ENCODE results near the gene BABAM1.

BABAM1 gene

DNA sequence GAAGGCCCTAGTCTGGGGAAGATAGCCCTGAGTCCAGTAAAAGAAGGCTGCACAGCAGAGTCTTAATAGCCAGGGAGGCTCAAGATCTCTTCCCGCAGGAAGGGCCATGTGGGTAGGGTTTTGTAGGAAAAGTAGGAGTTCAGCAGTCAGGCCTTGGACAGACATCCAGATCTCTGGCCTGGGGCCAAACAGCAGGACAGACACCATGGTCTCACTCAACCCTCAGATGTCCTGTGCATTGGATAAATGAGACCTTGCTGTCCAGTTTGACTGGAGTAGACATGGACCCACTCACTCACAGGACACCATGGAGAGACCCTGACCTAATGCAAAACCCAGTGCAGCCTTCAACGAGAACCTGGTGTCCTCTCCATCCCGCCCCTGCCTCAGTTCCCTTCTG lies 37.4 kb upstream of the BABAM1 start:
- no peak overlapping the region for H3K27ac ChIP-seq
- no peak overlapping the region for H3K4me3 ChIP-seq
- TF ChIP-seq, protein P1, sequence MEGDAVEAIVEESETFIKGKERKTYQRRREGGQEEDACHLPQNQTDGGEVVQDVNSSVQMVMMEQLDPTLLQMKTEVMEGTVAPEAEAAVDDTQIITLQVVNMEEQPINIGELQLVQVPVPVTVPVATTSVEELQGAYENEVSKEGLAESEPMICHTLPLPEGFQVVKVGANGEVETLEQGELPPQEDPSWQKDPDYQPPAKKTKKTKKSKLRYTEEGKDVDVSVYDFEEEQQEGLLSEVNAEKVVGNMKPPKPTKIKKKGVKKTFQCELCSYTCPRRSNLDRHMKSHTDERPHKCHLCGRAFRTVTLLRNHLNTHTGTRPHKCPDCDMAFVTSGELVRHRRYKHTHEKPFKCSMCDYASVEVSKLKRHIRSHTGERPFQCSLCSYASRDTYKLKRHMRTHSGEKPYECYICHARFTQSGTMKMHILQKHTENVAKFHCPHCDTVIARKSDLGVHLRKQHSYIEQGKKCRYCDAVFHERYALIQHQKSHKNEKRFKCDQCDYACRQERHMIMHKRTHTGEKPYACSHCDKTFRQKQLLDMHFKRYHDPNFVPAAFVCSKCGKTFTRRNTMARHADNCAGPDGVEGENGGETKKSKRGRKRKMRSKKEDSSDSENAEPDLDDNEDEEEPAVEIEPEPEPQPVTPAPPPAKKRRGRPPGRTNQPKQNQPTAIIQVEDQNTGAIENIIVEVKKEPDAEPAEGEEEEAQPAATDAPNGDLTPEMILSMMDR (IDR thresholded peaks at IDR 0.05) = no peak
- no peak for DNase-seq (ENCODE audit: low spot score)

DNA sequence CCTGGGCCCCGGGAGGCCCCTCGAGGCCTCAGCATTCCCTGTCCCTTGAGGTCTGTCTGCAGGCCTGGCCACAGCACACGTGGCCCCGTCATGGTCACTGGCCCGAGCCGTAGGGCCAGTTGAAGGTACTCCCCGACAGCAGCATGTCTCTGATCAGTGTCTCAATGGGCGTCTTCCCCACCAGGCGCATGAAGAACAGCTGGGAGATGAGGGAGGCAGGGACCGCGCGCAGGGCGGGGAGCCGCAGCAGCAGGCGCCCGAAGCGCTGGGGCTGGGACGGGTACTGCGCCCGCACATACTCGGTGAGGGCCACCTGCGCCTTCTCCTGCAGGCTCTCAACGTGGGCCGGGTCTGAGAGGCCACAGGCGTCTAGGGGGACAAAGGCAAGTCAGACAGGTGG lies 35.0 kb upstream of the BABAM1 start:
- TF ChIP-seq, protein P1 (IDR thresholded peaks at IDR 0.05) = no peak
- Histone ChIP-seq H3K27ac (no peak overlapping the region), H3K4me3 (no peak overlapping the region)
- DNase-seq (ENCODE audit: low spot score) = no peak

DNA sequence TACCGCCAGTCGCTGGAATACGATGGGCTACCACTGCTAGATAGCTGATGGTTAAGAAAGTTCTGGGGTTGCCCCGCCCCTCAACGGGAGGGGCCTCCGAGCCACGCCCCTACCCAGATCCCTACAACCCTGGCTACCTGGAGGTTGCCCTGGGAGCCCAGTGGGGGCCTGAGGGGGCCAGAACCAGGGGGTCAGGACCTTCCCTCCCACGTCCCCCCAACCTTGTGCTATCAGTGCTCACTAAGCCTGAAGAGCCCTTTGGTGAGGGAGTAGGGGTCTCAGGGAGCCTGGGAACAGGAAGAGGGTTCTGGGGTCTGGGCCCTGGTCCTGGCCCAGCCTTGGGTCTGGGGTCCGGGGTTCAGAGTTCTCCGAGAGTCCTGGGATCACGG lies 32.3 kb upstream of the BABAM1 start:
- TF ChIP-seq, protein P1 (IDR thresholded peaks at IDR 0.05) = no peak
- H3K4me3 ChIP-seq = peak overlapping the region; percentile 80
- no peak for DNase-seq (ENCODE audit: low spot score)
- peak overlapping the region; percentile 72 to 87 for H3K27ac ChIP-seq

DNA sequence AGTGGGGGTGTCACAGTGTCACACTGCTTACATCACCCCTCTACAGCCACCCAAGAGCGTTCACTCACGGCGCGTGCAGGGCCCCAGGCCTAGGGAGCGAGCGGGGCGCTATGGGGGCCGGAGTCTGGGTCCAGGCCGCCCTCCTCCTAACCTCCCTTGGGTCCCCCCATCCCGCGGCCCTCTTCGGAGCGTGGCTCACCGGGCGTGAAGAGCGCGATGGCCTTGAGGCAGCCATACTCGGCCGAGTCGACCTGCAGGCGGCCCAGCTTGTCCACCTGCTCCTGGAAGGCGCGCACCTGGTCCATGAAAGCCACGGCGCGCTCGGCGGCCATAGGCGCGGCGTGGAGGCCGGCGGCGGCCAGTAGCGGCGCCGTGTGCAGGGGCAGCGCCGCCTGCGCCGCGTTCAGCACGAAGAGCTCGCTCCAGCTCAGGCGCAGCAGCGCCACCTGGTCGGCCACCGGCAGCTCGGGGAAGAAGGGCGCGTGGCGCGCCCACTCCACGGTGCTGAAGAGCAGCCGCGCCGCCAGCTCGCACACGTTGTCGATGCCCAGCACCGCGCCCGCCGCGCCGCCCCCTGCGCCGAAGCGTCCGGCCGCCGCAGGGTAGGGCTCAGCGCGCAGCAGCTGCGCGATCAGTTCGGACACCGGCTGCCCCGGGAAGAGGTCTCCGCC lies 31.8 kb upstream of the BABAM1 start:
- TF ChIP-seq, protein P1 (IDR thresholded peaks at IDR 0.05) = peak; percentile 52
- Histone ChIP-seq H3K4me3 (peak overlapping the region; percentile 80), H3K27ac (peak overlapping the region; percentile 72 to 87)
- no peak for DNase-seq (ENCODE audit: low spot score)

DNA sequence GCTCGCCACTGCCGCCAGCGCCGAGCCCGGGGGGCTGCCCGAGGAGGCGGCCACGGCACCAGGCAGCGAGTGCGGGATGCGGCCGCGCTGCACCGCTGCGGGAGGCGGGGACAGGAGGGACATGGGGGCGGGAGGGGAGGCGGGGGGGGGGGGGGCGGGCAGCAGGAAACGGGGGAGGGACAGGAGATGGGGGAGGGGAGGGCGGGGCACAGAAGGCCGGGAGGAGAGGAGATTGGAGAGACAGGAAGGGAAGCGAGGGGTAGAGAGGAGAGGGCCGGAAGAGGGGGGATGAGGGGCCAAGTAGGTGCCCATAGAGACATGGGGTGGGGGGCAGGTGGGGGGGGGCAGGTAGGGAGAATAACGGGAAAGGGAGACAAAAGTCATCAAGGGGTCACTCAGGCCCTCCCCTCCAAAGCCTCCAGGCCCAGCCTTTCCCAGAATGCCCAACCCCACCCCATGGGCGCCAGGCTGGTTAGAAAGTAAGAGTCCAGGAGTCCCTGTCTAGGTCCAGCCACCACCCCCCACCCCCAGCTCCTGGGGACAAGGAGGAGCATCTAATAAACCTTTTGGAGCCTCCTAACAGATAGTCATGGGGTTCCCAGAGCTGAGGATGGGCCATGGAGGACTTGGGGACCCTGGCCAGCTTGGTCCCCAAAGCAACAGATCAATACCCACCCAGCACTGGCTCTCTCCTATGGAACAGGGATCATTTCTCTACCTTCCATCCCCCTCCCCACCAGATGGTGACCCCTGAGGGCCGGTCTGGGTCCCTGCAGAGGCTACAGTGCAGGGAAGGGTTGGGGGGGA lies 31.1 kb upstream of the BABAM1 start:
- TF ChIP-seq, protein P1 (IDR thresholded peaks at IDR 0.05) = no peak
- DNase-seq (ENCODE audit: low spot score) = peak; percentile 70
- H3K4me3 ChIP-seq = peak overlapping the region; percentile 80
- peak overlapping the region; percentile 72 to 87 for H3K27ac ChIP-seq

DNA sequence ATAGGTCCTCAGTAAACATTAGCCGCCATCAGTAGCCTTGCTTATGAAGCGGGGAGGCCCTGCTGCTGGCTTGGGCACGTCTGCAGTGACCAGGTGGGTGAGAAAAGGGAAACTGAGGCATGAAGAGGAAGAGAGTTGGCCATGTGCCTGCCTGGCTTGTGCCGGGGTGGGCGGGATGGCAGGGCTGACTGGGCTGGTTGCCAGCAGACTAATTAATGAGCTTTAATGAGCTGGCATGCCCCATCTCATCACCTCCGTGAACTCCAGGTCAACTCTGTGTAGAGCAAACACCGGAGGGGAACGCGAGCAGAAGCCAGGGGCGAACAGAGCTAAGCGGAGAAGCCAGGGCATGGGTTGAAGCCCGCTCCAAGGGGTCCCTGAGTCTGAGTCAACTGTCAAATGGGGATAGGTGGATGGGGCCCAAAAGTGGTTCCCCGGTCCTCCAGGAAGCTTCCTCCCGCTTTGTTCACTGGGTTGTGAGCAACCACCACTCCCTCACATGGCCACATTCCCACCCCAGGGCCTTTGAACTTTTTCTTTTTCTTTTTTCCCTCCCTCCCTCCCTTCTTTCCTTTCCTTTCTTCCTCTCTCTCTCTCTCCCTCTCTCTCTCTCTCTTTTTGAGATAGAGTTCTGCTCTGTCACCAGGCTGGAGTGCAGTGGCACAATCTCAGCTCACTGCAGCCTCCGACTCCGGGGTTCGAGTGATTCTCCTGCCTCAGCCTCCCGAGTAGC lies 30.3 kb upstream of the BABAM1 start:
- H3K4me3 ChIP-seq = peak overlapping the region; percentile 80
- TF ChIP-seq, protein P1 (IDR thresholded peaks at IDR 0.05) = no peak
- H3K27ac ChIP-seq = peak overlapping the region in 1 of 2 donors; percentile 87
- DNase-seq (ENCODE audit: low spot score) = no peak
